AG09319 (cell line): ENCODE measurements around the gene SNED1.

ENCODE experiments used
- DNase-seq: peaks from one replicate; pipeline ENCODE4 v3.0.0-alpha.2; 2010; ENCODE audit warnings: low read depth; ENCODE audit errors: extremely low read depth
- TF ChIP-seq, protein P1 (sequence below): IDR thresholded peaks from 2 replicates; pipeline ENCODE4 v1.5.1; 2011; ENCODE audit warnings: low read depth, mild to moderate bottlenecking, inconsistent platforms, low read length, moderate library complexity

Gene SNED1

DNA sequence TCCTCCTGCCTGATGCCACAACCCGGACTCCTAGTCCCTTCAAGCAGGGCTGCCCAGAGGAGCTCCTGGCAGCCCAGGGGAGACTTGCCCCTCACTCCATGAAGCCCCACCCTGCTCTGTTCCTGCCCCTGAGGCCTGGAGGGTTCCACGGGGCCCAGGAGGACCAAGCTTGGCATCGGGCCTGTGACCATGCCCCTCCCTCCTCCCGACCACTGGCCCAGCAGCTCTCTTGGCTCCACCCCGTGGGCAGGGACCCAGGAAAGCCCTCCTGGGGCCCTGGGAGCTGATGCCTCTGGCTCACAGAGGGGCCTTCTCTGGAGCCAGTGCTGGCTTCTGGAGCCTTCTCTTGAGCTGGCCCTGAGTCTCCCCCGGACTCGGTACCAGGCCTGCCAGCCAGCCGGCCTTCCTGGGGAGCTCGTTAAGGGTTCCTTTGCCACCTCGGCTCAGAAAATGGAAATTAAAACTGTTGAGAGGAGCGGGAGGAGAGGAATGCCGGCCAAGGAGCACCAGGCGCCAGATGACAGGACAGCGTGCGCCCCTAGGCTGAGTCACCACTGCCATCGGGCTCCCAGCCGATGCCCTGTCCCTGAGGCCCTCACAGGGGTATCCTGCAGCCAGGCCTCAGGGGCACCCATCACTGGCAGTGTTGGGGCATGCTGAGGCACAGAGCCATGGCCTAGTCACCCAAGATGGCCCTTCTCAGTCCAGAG lies 40.6 kb upstream of the SNED1 start:
- DNase-seq = no peak
- TF ChIP-seq, protein P1, sequence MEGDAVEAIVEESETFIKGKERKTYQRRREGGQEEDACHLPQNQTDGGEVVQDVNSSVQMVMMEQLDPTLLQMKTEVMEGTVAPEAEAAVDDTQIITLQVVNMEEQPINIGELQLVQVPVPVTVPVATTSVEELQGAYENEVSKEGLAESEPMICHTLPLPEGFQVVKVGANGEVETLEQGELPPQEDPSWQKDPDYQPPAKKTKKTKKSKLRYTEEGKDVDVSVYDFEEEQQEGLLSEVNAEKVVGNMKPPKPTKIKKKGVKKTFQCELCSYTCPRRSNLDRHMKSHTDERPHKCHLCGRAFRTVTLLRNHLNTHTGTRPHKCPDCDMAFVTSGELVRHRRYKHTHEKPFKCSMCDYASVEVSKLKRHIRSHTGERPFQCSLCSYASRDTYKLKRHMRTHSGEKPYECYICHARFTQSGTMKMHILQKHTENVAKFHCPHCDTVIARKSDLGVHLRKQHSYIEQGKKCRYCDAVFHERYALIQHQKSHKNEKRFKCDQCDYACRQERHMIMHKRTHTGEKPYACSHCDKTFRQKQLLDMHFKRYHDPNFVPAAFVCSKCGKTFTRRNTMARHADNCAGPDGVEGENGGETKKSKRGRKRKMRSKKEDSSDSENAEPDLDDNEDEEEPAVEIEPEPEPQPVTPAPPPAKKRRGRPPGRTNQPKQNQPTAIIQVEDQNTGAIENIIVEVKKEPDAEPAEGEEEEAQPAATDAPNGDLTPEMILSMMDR = no peak

DNA sequence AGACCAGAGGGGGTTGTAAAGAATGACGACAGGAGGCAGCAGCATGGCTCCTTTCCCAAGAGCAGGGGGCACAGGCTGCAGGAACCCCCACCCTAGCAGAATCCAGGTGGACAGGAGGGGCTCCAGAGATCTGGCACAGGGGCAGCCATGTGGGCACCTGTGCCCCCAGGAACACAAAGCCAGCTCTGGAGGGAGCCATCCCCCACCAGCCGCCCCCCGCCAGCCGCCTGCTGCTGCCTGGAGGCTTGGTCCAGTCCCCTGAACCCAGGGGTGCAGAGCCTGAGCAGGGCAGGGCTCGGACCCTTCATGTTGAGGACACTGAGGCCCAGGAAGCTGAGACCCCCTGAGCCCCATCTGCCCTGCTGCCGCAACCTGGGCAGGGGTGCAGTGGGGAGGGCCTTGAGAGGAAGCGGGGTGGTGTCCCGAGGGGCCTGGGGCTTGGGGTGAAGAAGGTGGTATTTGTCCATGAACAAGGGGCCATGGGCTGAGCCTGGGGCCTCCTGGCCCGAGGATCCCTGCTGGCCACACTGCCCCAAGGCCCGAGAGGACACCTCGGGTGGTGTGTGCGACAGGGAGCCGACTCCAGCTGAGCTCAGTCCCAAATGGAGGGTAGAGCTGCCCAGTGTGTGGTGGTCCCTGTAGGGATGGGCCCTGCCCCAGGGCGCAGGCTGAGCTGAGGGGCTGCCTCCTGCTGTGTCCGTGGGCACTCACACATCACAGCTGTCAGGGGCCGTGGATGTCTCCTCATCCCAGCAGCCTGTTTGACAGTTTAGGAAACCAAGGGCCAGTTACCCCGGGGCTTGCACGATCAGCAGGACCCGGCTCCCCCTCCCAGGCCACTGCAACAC lies 39.8 kb upstream of the SNED1 start:
- DNase-seq = no peak
- TF ChIP-seq, protein P1 = no peak

DNA sequence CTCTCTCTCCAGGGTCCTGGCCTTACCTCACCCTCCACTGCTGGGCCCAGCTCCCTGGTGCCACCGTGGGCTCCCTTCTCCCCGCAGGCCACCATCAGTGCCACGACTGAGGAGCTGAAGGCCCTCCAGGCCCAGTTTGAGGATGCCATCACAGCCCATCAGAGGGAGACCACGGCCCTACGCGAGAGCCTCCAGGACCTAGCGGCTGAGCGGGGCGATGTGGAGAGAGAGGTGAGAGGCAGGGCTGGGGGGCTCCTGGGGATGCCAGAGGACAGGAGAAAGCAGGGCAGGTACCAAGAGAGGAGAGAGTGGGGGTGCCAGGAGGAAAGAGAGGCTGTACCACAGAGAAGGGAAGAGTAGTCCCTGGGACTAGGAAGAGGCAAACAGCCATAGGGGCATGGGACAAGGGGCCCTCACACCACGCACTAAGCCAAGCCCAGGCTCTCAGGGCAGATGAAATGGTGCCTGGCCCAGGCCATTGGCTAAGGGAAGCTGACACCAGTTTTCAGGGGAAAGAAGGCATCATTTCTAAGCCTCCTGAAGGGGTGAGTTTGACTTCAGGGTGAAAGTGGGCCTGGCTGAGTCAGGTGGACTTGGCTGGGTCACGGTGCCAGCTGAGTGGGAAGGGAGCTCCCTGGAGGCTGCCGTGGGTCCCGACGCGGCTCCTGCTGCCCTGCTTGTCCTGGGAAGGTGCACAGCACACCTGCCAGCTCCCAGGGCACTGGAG lies 39.0 kb upstream of the SNED1 start:
- no peak for DNase-seq
- TF ChIP-seq, protein P1 = no peak

DNA sequence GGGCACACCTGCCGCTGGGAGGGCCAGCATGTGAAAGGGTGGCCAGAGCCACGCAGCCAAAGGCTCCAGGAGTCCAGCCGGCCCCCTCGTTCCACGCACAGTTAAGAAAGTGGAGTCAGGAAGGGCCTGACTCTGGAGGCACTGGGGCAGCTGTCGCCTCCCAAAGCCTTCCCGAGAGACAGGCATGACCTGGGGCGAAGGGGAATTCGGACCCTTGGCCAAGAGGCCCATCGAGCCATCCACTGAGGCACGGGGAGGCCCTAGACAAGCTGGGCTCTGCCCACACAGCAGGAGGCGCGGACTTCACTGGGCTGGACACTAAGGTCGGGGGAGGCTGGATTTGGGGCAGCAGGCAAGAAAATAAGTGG lies 38.5 kb upstream of the SNED1 start:
- TF ChIP-seq, protein P1 = no peak
- no peak for DNase-seq

DNA sequence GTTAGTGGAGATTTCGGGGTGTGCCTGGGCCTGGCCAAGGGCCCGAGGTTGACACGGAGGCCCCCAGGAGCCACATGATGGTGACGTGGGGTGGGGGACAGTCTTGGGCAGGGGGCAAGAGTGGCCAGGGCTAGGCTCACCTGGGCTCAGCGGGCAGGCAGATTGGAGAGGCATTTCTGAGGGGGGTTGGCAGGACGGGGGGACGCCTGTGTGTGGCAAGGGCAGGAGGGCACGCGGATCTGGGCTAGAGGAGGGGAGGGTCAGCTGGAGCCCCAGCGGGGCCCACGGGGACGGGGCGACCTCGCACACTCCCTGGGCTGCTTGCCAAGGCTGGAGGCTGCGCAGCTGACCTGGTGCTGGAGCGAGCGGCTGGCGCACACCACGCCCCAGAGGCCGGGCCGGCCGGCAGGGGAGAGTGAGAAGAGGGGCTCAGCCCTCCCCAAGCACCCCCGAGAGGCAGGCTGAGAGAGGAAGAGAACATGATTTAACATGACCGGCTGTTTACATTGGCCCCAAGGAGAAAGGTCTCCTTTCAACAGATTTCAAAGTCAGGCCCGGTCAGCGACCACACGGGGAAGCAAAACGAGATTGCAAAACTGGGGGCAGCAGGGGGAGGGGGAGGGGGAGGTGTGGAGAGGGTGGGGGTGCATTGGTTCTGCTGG lies 38.0 kb upstream of the SNED1 start:
- TF ChIP-seq, protein P1 = no peak

DNA sequence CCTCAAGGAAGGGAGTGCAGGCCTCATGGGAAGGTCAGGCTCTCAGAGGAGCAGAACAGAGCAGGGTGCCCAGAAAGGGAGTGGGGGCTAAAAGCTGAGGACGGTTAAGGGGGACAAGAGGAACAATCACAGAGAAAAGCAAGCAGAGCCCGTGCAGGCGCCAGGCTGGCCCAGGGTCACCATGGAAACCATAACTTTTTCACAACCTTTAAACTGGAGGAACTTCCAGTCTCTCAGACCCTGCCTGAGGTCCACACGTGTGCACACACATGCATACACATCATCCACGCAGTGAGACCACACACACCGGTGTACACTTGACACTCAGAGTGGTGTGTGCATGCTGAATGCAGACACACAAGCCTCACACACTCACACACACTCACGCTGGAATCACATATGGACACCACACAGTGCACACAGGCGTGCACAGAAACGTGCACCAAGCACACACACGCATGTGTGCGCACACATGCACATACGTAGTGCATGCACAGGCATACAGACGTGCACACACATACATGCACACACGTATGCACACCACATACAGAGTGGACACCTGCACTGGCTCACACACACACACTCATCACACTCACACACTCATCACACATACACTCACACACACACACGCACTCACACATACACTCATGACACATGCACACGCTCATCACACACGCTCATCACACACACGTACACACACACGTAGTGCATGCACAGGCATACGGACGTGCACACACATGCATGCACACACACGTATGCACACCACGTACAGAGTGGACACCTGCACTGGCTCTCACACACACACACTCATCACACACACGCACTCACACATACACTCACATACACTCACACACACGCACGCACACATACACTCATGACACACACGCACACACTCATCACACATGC lies 37.2 kb upstream of the SNED1 start:
- no peak for DNase-seq

More for the DNA sequence above, 38.0 kb upstream of the SNED1 start:
- peak; percentile 38 for DNase-seq

More for the DNA sequence above, 37.2 kb upstream of the SNED1 start:
- TF ChIP-seq, protein P1 = no peak
